Peyer's patch (tissue), 4 donors: Measurements from ENCODE around the gene HECA. TPM values are rescaled to one million over a fixed set of nuclear protein-coding genes. Genes with fewer than 3 reads are reported as not detected.
A peak's percentile ranks its signal among the peaks of the same experiment; 100 is the strongest.
"Not testable (repeated sequence)": the region's sequence is repeated elsewhere in the genome, so short reads cannot be mapped to it uniquely, and the experiment has no call there.

ENCODE experiments used
- DNase-seq, 3 donors: peaks; one replicate each; pipeline ENCODE4 v3.0.0-alpha.2; 2017 to 2019
- H3K27ac ChIP-seq, 4 donors: fragments of 200-600 bp; sonication (generic); one replicate each; pipeline ENCODE4 v1.5.1; 2016 to 2019
- H3K27me3 ChIP-seq, 2 donors: fragments of 200-600 bp; sonication (generic); one replicate each; pipeline ENCODE4 v1.5.1; 2019
- H3K36me3 ChIP-seq, 3 donors: fragments of 200-600 bp; sonication (generic); one replicate each; pipeline ENCODE4 v1.5.1; 2016 to 2019
- H3K4me1 ChIP-seq, 4 donors: fragments of 200-600 bp; sonication (generic); one replicate each; pipeline ENCODE4 v1.5.1; 2016 to 2019
- H3K4me3 ChIP-seq, 4 donors: fragments of 200-600 bp; sonication (generic); 1 replicate in 3 of 4; 2 replicates in 1 of 4; pipeline ENCODE4 v1.5.1; 2016 to 2019; ENCODE audit warnings: mild to moderate bottlenecking in 1 of 4
- H3K9me3 ChIP-seq, 4 donors: fragments of 200-600 bp; sonication (generic); one replicate each; pipeline ENCODE4 v1.5.1; 2016 to 2019; ENCODE audit warnings: mild to moderate bottlenecking in 1 of 4
- CTCF ChIP-seq, 6 experiments: fragments of 450-650 bp in 4 of 6; fragments of 200-600 bp in 2 of 6; sonication (generic) in 1 of 6; IDR thresholded peaks; one replicate each; pipeline ENCODE4 v1.5.1; 2017 to 2019; ENCODE audit warnings: antibody characterized with exemption in 6 of 6, mild to moderate bottlenecking in 3 of 6, moderate library complexity in 1 of 6
- POLR2A ChIP-seq, 2 donors: fragments of 450-650 bp; IDR thresholded peaks; one replicate each; pipeline ENCODE4 v1.5.1; 2017; ENCODE audit warnings: antibody characterized with exemption in 2 of 2, mild to moderate bottlenecking in 2 of 2, moderate library complexity in 2 of 2
- total RNA-seq, 4 donors: library from RNA; depleted of rRNA; stranded (reverse); fragments of >200 nt; gene quantifications; one replicate each; pipeline ENCODE4 v1.1.0, GENCODE V29; 2016

The HECA gene
- total RNA-seq, 4 donors from 2014 or later, result 43.6 to 60.9 (median 51.6) TPM

DNA sequence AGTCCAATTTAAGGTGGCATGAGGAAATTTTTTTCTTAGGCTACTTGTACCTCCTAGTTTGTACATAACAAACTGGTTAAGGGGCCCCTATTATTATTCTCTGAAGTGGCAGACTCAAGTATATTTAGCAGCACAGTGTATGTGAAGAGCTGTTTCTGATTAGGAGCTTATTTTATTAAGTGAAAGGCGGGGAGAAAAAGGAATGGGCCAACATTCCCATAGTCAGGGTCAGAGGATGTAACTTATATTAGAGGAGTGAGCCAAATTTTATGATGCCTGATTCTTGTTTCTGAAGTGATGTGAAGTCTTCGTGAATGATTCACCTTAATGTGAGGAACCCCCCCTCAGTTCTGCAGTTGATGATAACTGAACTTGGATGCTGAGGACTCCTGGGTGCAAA is 2.8 kb downstream of the HECA start:
- H3K4me1 ChIP-seq, result peaks cover 0 to 8% (median 3%) of the 10 kb centered on the region in 4 donors
- TF ChIP-seq POLR2A (IDR thresholded peaks at IDR 0.05) (no peak), CTCF (IDR thresholded peaks at IDR 0.05) (no peak)
- no peaks in the 10 kb centered on the region for H3K9me3 ChIP-seq
- H3K36me3 ChIP-seq, result no peaks in the 10 kb centered on the region
- peak overlapping the region in 2 of 4 donors; percentile 77 to 93 for H3K4me3 ChIP-seq
- H3K27ac ChIP-seq, result no peak overlapping the region
- no peak for DNase-seq
- H3K27me3 ChIP-seq, result no peaks in the 10 kb centered on the region

DNA sequence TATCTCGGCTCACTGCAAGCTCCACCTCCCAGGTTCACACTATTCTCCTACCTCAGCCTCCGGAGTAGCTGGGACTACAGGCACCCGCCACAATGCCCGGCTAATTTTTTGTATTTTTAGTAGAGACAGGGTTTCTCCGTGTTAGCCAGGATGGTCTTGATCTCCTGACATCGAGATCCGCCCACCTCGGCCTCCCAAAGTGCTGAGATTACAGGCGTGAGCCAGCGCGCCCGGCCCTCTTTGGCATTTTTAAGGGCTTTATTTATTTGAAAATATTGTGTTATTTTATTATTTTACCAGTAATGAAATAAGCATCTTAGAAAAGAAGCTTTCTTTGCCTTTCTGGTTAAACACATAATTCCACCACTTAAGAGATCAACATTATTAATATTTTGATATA is 6.0 kb downstream of the HECA start:
- not testable (repeated sequence) for H3K9me3 ChIP-seq, H3K36me3 ChIP-seq, H3K4me3 ChIP-seq, H3K27me3 ChIP-seq, H3K27ac ChIP-seq
- peaks cover 0 to 15% (median 5%) of the 10 kb centered on the region in 4 donors for H3K4me1 ChIP-seq
- DNase-seq, result peak in 1 of 3 donors; percentile 16

DNA sequence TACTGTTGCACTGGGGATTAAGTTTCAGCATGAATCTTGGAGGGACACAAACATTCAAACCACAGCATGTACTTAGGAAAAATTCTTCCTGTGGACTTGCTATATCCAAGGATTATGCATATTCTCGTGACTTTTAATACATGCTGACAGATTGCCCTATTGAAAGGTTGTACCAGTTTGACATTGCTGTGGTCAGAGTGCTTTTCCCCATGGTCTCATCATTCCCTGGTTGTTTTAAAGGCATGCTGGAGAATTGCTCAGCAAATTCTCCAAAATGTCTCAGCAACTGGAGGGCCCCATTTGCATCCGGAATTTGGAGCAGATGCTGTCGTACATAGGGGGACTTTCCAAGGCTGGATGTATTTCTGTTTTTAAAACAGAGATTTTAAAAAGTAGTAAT is 7.4 kb downstream of the HECA start:
- Histone ChIP-seq H3K36me3 (no peaks in the 10 kb centered on the region), H3K27ac (no peak overlapping the region), H3K4me1 (peaks cover 0 to 10% (median 4%) of the 10 kb centered on the region in 4 donors), H3K4me3 (no peak overlapping the region), H3K27me3 (no peaks in the 10 kb centered on the region), H3K9me3 (no peaks in the 10 kb centered on the region)
- no peak for DNase-seq
- TF ChIP-seq POLR2A (IDR thresholded peaks at IDR 0.05) (no peak), CTCF (IDR thresholded peaks at IDR 0.05) (no peak)

DNA sequence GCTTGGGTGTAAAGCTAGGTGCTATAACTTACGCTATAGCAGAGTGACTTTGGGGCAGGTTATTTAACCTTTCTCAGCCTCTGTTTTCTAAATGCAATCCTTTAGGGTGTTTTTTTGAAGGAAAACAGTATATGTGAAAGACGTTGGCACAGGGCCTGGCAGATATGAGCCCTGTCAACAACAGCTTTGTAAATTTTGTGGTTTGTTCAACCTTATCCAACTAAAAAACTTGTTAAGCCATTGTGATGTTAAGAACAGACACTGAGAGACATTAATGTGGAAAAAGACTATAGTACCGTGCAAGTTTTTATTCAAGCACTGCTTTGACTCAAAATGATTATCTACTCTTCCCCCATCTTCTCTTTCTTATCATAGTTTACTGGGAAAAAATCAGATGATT is 8.2 kb downstream of the HECA start:
- Histone ChIP-seq H3K27me3 (no peaks in the 10 kb centered on the region), H3K36me3 (no peaks in the 10 kb centered on the region), H3K27ac (no peak overlapping the region), H3K9me3 (no peaks in the 10 kb centered on the region), H3K4me3 (no peak overlapping the region), H3K4me1 (peaks cover 0 to 10% (median 6%) of the 10 kb centered on the region in 4 donors)
- TF ChIP-seq POLR2A (IDR thresholded peaks at IDR 0.05), result no peak
- TF ChIP-seq CTCF (IDR thresholded peaks at IDR 0.05), result no peak
- no peak for DNase-seq

DNA sequence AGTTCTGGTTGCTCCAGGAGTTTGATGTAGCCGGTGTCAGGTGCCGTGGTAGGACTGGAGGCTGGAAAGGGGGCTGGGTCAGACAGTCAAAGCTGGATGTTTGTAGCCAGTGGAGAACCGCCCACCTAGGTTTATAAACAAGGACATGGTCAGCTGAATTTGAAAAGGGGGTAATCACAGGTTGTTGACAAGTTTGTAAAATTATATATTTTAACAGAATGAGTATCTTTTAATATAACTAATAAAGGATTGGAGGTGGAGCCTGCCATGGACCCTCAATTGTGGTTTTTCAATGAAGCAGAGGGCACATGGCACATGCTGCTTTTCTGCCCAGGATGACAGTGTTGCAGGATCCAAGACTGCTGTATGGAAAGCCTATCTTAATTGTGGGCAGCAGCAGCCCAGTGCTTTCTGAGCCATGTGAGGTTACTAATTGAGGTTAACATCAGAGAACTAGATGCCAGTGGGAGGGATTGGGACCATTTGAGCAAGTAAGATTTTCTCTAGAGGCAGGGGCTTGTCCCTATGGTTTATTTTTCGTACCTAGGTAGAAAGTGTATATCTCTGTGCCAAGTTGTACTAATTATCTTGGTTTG is 9.7 kb downstream of the HECA start:
- H3K27me3 ChIP-seq, result no peaks in the 10 kb centered on the region
- H3K9me3 ChIP-seq, result no peaks in the 10 kb centered on the region
- peaks cover 9 to 20% (median 12%) of the 10 kb centered on the region in 4 donors for H3K4me1 ChIP-seq
- no peak overlapping the region for H3K4me3 ChIP-seq
- no peak for TF ChIP-seq CTCF (IDR thresholded peaks at IDR 0.05)
- no peak for TF ChIP-seq POLR2A (IDR thresholded peaks at IDR 0.05)
- H3K27ac ChIP-seq, result no peak overlapping the region
- no peaks in the 10 kb centered on the region for H3K36me3 ChIP-seq
- peak in 1 of 3 donors; percentile 12 for DNase-seq

- Histone ChIP-seq H3K27me3 (no peaks in the 10 kb centered on the region), H3K4me3 (no peak overlapping the region), H3K9me3 (no peaks in the 10 kb centered on the region), H3K4me1 (peaks cover 9 to 27% (median 14%) of the 10 kb centered on the region in 4 donors), H3K36me3 (no peaks in the 10 kb centered on the region), H3K27ac (no peak overlapping the region)
- TF ChIP-seq POLR2A (IDR thresholded peaks at IDR 0.05) (no peak), CTCF (IDR thresholded peaks at IDR 0.05) (no peak)
- DNase-seq, result no peak
Measured at GRCh38 chr6:139145661-139146060, 10.8 kb downstream of the HECA start.
